GM19035 (cell line): ENCODE measurements around the gene AMOTL1.

ENCODE experiments used
- ATAC-seq: cut with Tn5 transposase; IDR thresholded peaks from one replicate; pipeline ENCODE4 v1.9.1; 2021; ENCODE audit not compliant: unreplicated experiment

Gene AMOTL1

DNA sequence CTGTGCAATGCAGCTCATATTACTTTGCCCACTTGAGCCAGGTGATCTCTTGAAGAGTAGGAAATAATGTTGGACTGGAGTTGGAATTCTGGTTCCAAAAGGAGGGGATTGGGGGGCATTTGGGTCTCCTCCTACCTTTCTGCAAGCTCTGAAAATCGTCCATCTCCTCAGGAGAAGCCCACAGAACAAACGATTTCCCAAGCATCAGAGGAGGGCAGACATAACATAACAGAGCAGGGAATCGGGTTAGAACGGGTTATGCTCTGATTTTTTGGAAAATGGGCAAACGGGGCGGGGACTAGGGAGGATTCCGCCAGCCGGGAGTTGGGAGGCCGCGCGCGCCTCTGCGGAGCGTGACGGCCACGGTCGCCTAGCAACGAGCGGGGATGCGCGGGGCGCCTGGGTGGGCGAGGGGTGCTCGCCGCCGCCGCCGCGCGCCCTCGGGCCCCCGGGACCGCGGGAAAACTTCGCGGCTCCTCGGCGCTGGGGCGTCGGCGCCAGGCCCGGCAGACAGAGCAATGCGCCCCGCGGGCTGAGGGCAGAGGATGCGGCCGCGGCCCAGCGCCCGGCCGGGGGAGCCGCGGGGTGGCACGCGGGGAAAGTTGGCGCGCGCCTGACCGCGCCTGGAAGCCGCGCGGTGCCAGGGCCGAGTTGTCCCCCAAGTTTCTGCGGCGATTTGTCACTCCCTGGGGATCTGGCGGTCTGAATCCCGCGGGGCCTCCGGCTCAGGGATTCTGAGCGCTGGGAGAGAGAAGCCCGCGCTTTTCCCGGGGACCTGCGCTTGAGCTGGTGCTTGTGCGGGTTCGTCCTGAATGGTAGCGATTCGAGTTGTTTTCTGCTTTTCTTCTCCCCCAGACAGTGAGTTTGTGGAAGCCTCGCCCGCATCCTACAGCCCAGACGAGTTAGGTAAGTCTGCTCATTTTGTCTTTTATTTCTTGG, 27.8 kb upstream of the AMOTL1 start:
- ATAC-seq = no peak

DNA sequence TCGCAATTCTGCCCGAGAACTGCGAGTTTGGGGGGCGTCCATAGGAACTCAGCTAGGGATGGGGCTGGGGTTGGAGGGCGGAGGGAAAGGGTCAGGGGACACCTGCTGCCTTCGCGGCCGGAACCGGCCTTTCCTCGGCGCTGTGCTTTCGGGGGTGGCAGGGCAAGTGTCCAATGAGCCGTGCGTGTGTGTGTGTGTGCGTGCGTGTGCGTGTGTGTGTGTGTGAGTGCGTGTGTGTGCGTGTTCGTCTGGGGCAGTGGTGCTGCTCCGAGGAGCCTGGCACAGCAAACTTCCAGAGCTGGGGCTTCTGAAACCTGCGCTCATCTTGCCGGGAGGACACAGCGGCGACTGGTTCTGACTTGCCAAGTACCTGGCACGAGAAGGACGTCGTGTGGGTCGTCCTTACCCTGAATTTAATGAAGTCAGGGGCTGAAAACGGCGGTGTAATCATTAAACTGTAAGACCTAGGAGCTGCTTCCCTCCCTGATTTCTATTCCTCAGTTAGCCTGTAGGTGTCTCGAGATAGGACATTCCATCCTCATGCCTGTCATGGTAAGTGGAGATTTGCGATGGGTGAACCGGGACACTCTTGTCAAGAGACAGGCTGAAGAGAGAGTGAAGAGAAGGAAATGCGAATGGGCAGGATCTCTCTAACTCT, 27.0 kb upstream of the AMOTL1 start:
- no peak for ATAC-seq

DNA sequence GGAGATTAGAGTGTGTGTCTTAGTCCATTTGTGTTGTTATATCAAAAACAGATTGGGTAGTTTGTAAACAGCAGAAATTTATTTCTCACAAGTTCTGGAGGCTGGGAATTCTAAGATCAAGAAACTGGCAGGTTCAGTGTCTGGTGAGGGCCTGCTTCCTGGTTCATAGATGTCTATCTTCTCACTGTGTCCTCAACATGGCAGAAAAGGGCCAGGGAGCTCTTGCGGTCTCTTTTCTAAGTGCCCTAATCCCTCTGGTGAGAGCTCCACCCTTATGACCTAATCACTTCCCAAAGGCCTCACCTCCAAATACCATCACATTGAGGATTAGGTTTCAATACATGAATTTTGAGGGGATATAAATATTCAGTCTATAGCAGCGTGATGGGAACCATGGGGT, 25.5 kb upstream of the AMOTL1 start:
- no peak for ATAC-seq

DNA sequence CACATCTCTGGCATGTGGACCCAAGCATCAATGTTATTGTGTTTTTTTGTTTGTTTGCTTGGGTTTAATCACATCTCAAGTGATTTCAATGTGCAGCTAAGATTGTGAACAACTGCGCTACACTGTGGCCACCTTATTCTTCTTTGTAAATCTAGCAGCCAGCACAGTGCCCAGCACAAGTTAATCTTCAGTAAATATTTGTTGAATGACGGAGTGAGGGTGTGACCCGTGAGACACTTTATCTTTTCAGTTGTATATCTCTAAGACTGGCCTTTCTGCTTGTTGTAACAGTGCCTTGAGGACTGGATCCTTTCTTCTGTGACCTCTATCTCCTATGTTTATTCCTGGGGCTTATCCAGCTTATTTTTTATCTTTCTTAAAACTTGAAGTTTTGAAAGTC, 21.4 kb upstream of the AMOTL1 start:
- ATAC-seq = no peak

DNA sequence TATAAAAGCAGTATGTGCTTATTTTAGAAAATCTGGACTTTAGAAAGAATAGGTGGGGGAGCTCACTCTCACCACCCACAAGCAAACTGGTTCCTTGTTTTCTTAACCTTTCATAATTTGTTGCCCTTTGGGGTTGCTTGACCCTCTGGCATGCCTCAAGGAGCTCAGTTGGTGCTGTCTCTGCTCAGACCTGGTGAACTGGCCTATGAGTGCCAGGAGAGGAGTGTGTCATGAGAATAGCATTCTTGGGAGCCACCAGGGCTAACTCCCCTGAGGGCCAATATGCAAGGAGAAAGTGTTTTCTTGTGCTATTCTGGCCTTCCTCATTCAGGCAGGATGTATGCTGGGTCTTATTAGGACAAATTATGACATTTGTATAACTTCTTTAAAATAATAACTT, 21.0 kb upstream of the AMOTL1 start:
- no peak for ATAC-seq

DNA sequence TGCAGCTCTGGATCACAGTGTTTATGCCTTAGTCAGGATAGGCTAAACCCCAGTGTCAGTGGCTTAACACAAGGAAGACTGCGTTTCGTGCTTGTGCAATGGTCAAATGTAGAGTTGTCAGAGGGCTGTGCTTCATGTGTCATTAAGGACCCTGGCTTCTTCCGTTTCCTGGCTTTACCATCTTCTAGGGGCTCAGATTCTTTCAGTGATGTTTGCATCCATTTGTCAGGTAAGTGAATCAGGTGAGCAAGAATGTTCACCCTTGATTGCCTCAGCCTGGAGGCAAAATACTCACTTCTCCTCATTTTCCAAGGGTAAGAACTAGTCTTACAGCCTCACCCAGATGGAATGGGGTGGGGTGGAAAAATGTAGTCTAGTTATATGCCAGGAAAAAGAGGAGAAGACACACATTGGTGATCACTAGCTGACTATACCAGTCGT, 20.5 kb upstream of the AMOTL1 start:
- ATAC-seq = no peak

DNA sequence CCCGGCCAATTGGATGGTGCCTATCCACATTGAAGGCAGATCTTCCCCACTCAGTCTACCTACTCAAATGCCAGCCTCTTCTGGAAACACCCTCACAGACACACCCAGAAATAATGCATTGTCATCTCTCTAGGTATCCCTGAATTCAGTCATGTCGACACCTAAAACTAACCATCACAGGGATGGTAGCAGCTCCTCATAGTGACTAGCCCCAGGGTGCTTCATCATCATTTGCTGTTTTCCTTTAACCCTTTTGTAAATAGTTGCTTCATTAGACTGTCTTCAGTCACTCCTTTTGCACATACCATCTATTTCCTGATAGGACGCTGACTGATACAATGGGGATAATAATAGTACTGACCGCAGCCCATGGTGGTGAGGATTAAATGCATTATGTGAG, 18.8 kb upstream of the AMOTL1 start:
- ATAC-seq = no peak

DNA sequence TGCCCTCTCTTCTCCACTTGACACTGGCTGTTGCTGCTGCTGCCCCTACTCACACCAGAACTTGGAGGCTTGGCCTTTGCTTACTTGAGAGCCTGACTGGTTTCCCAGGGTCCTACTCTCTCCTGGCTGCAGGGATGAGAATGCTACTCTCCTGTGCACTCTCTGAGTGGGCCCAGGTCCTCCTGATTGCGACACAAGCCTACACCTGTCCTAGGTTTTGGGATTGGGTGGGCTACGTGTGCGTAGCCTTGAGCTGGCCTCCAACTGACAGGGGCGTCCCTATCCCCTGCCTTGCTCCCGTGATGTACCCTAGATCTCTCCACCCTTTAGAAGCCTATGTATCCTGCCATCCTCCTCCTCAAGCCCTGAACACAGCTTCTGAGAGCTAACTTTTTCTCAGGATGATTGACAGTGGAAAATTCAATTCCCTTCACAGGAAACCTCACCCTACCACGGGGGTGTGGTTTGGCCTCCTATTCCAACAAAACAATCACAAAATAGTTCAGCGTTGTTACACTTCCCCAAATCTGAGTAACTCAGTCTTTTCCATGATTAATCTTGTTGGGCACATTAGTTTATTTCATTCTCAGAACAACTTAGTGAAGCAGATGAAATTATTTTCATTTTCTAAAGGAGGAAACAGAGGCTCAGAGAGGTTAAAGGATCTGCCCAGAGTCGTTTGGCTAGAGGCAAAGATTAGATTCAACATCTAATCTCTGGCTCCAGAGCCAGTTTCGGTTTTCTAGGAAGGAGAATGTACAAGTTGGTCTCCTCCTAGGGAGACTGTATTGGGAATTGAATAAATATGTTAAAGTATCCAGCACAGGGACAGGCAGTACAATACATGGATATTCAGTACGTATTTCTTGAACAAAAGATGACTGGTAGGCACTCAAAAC, 17.6 kb upstream of the AMOTL1 start:
- ATAC-seq = no peak

DNA sequence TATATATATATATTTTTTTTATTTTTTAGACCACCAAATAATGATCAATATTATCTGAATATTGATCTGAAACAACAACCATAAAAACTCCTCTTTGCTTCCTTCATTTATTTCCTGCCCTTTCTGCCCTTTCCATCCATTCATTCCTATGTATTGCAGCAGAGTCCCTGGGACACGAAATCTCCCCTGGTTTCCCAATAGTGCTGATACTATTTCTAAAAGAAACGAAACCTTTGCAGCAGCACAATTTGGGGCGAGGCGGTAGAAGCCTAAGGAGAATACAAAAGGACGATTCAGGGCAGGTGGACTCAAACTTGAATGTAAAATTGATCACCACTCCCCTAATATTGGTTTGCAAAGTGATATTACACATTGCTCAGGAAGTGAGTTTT, 16.9 kb upstream of the AMOTL1 start:
- ATAC-seq = no peak

DNA sequence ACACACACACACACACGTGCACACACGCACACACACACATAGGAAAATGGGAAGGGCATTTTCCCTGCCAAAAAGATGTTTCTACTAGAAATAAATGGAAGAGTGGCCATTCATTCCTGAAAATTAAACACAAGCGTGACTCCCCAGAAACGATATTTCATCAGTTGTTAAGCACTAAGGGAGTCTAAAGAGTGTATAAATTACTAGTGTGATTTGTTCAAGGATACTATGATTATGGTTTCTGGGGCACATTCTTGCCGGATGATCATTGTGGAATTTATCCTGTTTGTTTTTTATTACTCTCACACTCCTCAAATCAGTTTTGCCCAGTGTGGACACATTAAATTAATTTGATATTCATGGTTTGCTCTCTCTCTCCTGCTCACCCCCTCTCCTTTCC, 16.4 kb upstream of the AMOTL1 start:
- no peak for ATAC-seq

DNA sequence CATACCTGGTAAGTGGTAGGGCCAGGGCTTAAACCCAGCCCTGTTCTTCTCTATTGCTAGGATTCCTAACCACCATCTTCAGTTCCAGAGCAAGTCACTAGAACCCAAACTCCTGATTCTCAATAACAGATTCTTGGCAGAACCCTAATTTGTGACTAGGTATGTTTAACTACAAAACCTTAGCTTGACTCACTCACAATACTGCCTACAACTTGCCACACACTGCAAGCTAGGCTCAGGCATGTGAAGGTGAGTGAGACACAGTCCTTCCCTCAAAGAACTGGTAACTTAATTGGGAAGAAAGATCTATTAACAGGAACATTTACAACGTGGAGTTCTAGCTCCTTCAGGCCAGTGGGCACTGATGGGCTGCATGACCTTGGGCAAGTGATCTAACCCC, 14.5 kb upstream of the AMOTL1 start:
- no peak for ATAC-seq

DNA sequence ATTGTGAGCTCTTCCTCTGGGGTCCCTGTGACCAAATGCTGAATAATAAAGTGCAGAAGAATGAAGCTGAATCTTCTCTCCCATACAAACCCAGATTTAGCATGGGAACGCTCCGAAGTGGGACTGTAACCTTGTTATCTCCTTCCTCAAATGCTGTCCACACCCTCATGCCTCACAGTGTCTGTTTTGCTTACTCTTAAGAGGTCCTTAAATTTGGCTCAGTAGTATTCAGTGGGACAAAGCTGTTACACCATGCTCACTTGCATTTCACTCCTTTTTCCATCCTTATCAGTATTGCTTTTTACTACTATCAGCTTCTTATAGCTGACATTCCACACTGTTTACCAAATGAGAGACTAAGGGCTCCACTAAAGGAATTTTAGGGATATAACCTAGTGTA, 13.8 kb upstream of the AMOTL1 start:
- ATAC-seq = no peak

DNA sequence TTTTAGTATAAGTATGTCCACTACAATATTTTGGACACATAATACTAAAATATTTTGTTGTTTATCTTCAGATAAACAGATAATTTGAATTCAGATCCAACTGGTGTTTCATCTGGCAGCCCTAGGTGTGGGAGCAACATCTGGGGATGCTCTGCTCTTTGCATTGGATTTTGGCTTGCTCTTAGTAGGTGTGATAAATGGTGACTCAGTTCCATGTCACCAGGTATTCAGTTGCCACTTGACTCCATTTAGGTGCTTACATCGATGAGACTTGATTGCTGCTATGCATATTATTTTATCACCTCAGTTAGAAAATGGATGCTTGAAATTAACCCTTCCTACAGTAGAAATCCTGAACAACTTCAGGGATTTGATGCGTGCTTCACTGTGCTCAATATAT, 13.3 kb upstream of the AMOTL1 start:
- no peak for ATAC-seq

DNA sequence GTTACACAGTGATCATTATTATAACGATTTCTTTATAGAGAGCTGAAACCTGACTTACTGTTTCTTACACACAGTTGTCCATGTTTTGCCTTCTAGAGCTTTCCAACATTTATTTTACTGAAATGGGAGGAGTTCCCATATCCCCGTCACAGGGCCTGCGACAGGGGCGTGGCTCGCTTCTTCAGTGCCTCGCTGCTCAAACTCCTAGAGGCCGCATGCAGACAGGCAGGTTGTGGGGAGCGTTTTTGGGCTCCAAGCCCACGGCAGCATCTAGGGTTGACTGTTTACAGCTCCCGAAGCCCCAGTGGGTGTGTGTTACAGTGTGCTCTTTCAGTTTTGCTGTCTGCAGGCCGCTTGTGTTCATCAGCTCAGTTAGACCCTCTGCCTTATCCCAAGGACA, 12.7 kb upstream of the AMOTL1 start:
- no peak for ATAC-seq

DNA sequence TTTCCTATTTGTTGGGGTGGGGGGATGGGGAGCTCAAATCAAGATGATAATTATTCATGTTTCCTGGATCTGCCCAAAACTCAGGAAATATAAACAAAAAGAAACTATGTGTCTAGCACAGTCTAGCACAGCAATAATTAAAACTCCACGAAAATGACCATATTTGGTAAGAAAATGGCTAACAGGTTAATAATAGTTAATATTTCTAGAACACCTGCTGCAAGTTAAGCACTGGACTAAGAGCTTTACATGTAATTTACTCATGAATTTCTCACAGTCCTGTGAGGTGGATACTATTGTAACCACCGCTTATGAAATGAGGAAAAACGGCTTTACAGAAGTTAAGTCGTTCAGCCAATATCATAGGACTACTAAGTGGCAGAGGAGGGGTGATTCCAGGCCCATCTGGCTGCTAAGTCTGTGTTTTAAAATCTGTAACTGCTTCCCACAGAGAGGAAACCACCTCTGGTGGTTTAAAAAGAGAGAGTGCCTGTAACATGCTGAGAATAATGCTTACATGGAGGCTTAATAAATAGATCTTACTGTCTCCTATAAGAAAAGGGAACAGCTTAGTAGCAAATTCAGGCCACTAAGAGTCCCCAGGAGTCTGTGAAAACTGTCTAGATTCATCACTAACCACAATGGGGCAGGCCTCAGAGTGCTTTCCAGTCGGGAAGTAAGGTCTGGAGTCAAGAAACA, 11.0 kb upstream of the AMOTL1 start:
- no peak for ATAC-seq

DNA sequence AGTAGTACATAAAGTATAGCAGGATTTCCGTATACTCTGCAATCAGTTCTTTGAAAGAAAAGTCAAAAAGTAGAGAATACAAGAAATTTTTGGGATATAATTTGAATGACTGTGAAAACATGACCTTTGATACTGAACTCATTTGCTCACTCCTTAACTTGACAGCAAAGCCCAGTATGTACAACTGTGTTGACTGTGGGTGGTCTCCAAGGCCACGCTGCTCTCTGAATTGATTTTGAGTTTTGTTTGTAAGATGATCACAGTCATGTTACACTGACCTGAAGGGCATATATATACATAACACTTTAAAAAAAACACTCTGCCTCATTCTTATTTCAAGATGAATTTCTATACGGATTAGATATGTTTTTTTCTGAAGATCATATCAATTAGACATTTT, 9.5 kb upstream of the AMOTL1 start:
- ATAC-seq = no peak

DNA sequence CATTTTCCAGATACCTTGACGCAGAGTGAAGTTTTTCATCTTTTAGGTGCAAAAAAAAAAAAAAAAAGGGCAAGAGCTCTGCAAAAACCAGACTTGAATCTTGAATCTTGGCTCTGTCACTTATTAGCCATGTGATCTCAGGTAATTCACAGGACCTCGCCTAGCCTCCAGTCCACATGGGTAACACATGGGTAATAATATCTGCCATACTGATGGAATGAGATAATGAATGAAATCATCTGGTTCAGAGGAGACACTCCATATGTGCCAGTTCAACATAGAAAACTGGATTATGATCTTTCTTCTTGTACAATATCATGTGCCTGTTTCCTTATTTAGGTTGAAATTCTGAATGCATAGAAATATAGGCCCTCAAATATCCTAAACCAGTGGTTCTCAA, 8.6 kb upstream of the AMOTL1 start:
- ATAC-seq = no peak

DNA sequence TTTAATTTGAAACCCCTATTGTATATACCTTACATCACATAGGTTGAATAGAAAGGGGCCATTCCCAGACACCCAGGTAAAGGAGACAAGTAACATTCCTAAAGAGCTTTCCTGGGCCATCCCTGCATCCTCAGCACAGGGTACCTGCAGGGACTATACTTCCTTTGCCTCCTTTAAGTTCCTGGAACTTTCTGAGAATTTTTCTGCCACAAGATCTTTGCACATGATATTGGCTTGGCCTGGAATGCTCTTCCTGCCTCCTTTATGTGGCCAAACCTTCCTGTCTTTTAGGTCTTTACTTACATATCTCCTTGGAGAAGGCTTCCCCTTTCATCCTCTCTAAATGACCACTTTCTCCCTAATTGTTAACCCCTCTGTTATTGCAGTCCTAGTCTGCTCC, 7.9 kb upstream of the AMOTL1 start:
- ATAC-seq = no peak

DNA sequence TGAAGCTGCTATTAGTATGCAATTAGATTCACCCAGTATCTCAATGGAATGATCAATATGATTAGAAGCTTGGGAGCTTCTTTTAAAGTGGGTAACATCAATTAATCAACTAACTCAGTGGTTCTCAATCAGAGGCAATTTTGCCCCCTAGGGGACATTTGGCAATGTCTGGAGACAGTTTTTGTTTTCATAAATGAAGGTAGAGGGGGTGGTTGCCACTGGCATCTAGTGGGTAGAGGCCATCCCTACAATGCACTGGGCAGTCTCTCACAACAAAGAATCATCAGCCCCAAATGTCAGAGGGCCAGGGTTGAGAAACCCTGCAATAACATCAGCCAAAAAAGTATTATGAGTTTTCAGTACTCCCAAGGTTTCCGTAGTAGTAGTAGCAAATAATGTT, 5.9 kb upstream of the AMOTL1 start:
- no peak for ATAC-seq

DNA sequence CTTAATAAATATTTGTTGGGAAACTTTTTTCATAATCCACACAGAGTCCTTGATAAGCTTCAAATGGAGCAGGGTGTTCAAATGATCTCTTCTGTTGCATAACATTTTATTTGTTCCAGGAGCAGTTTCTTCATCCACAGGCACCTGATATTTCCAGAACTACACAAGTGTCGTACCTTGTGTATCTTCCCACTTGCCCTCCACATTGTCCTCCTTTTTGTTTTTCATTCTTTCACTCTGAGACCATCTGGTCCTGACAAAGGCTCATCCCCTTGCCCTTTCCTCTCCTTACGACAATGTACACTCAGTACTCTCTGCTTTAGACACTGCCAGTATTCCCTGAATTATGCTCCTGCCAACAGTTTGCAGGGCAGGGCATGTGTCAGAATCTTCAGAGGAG, 5.2 kb upstream of the AMOTL1 start:
- no peak for ATAC-seq

DNA sequence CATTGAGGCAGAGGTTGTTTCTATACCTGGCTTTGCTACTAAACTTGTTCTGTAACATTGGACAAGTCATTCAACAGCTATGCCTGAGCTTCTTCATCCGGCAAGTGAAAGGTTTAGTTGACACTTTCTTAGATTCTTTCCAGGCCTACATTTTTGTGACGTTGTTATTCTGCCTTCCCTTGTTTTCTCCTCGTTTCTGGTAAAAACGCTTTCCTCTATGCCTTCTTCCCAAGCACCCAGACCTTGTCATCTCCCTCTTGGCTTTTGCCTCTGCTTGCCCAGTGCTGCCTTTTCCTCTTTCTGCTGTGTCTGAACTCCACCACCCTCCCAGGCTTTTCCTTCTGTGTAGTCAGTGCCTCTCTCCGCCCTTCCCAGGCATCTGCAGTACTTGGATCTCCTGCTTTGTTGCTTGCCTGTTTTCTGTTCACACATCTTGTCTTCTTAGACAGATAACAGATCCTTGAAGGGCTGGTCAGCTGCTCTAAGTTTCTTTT, 1.4 kb upstream of the AMOTL1 start:
- no peak for ATAC-seq
